ENCODE measurements around the gene KCNV2.

Gene KCNV2

GRCh38 chr9:2765250-2765880 lies 48.1 kb downstream of the KCNV2 start:
- H3K27ac Mint-ChIP-seq: peak overlapping the region in 1 of 3 experiments; percentile 3
- peaks cover 33% of the 10 kb centered on the region for H3K4me1 Mint-ChIP-seq
- no peaks in the 10 kb centered on the region for H3K9me3 Mint-ChIP-seq
- TF ChIP-seq CTCF (IDR thresholded peaks at IDR 0.05; ENCODE audit: unreplicated experiment in 3 of 3): no peak
- H3K27me3 Mint-ChIP-seq (ENCODE audit: low read depth): no peaks in the 10 kb centered on the region
- no peak overlapping the region for H3K4me3 Mint-ChIP-seq
- peaks cover 25% of the 10 kb centered on the region for H3K36me3 Mint-ChIP-seq (ENCODE audit: low read depth)

- H3K36me3 Mint-ChIP-seq (ENCODE audit: low read depth): peaks cover 45% of the 10 kb centered on the region
- H3K4me3 Mint-ChIP-seq: no peak overlapping the region
- H3K9me3 Mint-ChIP-seq: peaks cover 9% of the 10 kb centered on the region
- no peak for TF ChIP-seq CTCF (IDR thresholded peaks at IDR 0.05; ENCODE audit: unreplicated experiment in 3 of 3)
- peaks cover 29% of the 10 kb centered on the region for H3K4me1 Mint-ChIP-seq
- H3K27me3 Mint-ChIP-seq (ENCODE audit: low read depth): no peaks in the 10 kb centered on the region
- peak overlapping the region in 1 of 3 experiments; percentile 1 for H3K27ac Mint-ChIP-seq
These were observed 50.7 kb downstream of the KCNV2 start for GRCh38 chr9:2767800-2768677.

GRCh38 chr9:2771087-2771486 lies 53.8 kb downstream of the KCNV2 start:
- no peaks in the 10 kb centered on the region for H3K27me3 Mint-ChIP-seq (ENCODE audit: low read depth)
- H3K4me3 Mint-ChIP-seq: no peak overlapping the region
- no peak for TF ChIP-seq CTCF (IDR thresholded peaks at IDR 0.05; ENCODE audit: unreplicated experiment in 3 of 3)
- peaks cover 33% of the 10 kb centered on the region for H3K9me3 Mint-ChIP-seq
- H3K4me1 Mint-ChIP-seq: peaks cover 19% of the 10 kb centered on the region
- peaks cover 75% of the 10 kb centered on the region for H3K36me3 Mint-ChIP-seq (ENCODE audit: low read depth)
- H3K27ac Mint-ChIP-seq: peak overlapping the region in 2 of 3 experiments; percentile 68 to 73

- peak overlapping the region in 1 of 3 experiments; percentile 68 for H3K27ac Mint-ChIP-seq
- no peaks in the 10 kb centered on the region for H3K27me3 Mint-ChIP-seq (ENCODE audit: low read depth)
- no peak overlapping the region for H3K4me3 Mint-ChIP-seq
- H3K9me3 Mint-ChIP-seq: peaks cover 38% of the 10 kb centered on the region
- peaks cover 81% of the 10 kb centered on the region for H3K36me3 Mint-ChIP-seq (ENCODE audit: low read depth)
- H3K4me1 Mint-ChIP-seq: peaks cover 19% of the 10 kb centered on the region
- no peak for TF ChIP-seq CTCF (IDR thresholded peaks at IDR 0.05; ENCODE audit: unreplicated experiment in 3 of 3)
These were observed 54.4 kb downstream of the KCNV2 start for GRCh38 chr9:2771661-2772060.

DNA sequence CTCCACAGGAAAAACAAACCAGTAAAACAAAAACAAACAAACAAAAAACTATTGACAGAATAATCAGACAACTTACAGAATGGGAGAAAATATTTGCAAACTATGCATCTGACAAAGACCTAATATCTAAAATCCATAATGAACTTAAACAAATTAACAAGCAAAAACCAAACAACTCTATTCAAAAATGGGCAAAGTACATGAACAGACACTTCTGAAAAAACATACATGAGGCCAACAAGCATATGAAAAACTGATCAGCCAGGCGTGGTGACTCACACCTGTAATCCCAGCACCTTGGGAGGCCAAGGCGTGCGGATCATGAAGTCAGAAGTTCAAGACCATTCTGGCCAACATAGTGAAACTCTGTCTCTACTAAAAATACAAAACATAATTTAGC lies 60.1 kb downstream of the KCNV2 start:
- H3K36me3 Mint-ChIP-seq (ENCODE audit: low read depth): peaks cover 95% of the 10 kb centered on the region
- H3K9me3 Mint-ChIP-seq: peaks cover 63% of the 10 kb centered on the region
- TF ChIP-seq CTCF (IDR thresholded peaks at IDR 0.05; ENCODE audit: unreplicated experiment in 3 of 3): no peak
- no peak overlapping the region for H3K4me3 Mint-ChIP-seq
- no peaks in the 10 kb centered on the region for H3K4me1 Mint-ChIP-seq
- no peaks in the 10 kb centered on the region for H3K27me3 Mint-ChIP-seq (ENCODE audit: low read depth)
- H3K27ac Mint-ChIP-seq: no peak overlapping the region
